NCI-H2227 (cell line): ENCODE data around the gene CDH22.
A peak's percentile ranks its signal among the peaks of the same experiment; 100 is the strongest.

Experiments
- DNase-seq: peaks from one replicate; lab custom pipeline; 2025; ENCODE audit not compliant: unreplicated experiment; lab: John Stamatoyannopoulos, UW

The CDH22 gene

DNA sequence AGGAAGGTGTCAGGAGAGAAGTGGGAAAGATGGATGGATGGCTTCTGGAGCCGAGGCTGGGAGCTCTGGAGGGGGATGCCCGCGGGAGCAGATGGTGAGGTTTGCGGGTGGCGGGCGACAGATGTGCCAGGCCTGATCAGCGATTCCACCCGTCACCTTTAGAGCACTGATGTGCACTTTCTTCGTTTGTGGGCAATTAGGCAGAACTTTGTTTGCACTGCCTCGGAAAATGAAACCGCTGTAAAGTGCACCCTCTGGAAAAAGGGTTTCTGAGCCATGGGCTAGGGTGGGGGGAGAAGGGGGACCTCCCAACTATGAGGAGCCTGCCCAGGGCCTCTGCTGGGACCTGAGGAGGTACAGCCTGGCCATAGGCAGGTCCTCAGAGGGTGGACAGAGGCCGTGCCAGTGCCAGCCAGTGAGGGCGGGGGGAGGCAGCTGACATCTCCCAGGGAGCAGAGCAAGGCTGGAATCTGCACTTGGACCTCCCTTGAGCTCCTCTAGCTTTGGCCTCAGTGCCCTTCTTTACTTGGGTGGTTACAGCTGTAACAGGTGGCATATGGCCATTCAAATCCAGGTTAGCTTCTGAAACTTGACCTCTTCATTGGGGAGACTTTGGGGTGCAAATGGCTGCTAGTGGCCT lies 131.4 kb downstream of the CDH22 start:
- DNase-seq = no peak

DNA sequence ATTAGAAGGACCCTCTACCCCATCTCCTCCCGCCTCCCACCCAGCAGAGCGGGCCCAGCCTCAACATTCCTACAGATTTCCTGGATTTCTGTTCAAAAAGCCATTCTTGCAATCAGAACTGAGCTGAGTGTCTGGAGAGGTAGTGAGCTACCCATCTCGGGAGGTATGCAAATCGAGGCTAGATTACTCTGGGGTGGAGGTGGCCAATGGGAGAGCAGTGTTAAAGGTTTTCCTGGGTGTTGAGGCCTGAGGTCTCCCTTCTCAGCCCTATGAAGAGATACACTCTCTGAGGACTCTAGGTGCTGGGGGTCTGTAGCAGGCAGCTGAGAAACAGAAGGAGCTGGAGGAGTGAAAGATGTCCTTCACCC lies 133.2 kb downstream of the CDH22 start:
- no peak for DNase-seq

DNA sequence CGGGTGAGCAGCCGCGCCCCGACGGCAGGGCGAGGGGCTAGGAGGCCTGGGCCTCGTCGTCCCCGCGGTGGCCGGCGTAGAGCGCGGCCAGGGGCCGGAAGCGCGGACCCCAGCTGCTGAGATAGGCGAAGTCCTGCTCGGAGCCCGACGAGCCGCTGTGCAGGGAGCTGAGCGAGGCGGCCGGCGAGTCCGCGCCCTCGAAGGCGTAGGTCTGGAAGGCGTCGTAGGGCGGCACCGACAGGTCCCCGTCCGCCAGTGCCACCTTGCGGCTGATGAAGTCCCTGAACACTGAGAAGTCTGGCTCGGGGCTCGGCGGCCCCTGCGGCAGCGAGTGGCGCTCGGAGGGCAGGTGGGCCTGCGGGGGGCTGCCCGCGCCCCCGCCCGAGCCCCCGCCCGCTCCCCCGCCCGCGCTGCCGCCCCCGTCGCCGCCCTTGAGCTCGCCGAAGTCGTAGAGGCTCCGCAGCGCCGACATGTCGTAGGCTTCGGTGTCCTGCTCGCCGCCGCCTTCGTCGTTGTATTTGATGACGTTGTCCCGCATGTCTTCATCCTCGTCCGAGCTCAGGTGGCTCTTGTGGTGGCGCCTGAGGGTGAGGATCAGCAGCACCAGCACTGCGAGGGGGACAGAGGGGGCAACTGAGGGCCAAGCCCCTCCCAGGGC lies 133.7 kb downstream of the CDH22 start:
- no peak for DNase-seq

DNA sequence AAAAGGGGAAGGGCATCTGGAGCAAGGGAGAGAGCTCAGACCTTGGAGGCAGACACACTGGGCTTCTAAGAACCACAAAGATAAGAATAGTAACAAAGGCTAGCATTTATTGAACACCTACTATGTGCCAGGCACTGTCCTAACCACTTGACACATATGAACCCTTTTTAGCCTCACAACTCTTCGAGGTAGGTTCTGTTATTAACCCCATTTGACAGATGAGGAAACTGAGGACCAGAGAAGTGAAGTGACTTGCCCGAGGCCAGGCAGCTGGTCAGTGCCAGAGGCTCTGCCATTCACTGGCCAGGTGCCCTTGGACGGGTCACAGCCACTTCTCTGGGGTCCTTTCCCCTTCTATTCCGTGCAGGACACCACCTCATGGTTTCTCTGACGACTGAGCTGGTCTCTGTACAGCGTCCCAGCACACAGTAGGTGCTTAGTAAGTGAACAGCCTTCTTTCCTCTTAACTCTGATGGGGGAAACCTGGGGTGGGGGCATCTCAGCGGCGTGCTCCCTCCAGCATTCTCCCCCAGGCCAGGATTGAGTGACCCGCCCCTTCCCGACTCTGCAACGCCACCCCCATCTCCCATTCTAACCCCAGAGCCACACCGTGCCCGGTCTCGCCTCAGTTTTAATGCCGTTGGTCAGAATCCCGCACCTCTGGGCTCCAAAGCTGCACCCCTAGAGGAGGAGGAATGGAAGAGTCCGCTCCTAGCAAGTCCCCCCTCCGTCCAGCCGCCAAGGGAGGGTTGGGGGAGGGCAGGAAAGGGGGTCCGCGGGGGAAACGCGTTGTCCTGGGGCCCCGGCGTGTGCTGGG lies 134.4 kb downstream of the CDH22 start:
- no peak for DNase-seq

DNA sequence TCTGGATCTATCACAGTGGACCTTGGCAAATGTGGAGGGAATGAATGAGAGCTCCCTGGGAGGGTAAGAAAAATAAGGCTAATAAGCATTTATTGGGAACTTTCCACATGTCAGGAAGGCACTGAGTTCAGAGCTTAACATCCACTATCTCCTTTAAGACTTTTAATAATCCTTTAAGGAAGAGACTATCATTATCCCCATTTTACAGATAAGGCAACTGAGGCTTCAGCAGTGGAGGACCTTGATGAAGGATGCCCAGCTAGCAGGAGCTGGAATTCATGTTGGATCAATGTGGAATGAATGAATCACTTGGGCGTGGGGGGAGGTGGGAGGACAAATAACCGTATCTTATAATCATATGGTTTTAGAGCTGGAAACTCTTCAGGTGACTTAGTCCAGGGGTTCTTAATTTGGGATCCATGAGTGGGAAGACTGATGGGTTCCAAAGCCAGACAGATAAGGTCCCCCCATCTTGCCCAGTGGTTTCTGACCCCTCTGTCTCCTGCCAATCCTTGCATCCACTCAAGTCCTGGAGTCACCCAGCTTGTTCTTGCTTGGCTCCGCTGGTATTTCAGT lies 135.2 kb downstream of the CDH22 start:
- DNase-seq = no peak

DNA sequence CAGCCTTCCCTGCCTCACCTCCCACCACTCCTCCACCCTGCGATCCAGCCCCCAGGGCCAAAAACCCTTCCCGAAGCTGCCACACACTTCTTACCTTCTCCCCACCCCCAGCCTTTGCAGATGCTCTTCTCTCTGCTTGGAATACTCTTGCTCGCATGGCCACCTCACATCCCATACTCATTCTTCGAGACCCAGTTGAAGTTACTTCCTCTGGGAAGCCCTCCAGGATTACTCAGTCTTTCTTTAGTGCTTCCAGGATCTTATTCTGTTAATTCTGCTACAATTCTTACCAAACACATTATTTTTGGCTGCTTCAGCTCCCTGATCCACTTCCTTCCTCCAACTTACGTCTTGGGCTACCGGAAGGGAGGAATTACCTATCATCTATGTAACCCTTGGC lies 135.8 kb downstream of the CDH22 start:
- DNase-seq = no peak

DNA sequence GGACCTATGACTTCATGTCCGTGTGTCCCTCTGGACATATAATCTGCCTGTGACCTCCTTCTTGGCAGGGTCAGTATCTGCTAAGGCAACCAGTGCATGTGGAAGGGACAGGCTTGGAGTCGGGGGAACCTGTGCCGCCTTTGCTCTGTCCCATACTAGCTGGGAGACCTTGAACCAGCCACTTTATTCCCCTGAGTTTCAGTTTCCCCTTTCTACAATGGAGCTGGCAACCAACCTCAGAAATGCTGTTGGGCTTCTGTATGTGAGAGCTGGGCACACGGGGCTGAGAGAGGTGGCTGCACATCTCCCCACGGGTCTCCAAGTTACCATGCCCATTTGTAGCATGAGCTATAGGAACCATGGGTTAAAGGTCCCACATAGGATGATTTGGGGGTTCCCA lies 136.4 kb downstream of the CDH22 start:
- DNase-seq = no peak

DNA sequence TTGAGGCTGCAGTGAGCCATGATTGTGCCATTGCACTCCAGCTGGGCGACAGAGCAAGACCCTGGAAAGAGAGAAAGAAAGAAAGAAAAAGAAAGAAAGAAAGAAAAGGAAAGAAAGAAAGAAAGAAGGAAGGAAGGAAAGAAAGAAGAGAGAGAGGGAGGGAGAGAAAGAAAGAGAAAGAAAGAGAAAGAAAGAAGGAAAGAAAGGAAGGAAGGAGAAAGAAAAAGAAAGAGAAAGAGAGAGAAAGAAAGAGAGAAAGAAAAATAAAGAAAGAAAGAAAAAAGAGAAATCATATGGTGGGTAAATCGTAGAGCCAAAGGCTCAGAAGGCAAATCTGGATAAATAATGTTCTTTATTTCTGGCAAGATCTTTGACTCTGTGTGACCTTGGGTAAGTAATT lies 136.8 kb downstream of the CDH22 start:
- DNase-seq = no peak

DNA sequence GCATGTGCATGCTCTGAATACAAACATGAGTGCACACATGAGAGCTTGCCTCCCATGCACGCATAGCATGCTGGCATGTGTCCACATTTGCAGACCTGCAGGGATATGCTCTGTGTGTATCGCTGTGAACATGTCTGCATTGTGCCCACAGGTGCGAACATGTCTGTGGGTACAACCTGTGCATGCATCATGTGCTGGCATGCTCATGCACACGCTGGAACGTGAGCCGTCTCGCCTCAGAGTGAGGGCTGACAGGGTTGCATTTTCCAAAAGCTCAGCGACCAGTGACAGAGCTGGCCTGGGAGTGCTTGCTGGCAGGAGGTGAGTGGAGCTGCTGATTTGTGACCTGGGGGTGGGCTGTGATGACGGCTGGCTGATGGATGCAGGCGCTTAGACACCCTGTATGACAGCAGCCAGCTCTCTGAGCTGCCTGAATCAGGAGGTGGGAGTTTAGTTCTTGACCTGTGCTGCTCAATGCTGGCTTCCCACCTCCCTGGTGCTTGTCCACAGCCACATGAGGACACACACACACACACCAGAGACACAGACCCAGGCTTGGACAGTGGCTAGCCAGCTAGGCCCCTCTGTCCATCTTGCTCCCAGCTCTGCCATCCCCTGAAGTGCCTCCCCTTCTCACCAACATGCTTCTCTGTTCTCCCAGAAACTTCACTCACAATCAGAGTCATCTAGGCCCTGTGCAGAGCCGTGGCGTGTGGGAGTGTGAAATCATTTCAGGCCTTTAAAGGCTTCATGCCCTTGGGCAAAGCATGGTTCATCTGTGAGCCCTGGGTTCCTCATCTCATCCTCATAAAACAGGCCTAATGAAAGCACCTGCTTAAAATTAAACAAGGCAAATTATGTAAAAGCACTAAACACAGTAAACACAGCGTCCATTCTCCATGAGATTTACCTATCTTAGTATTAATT lies 138.8 kb downstream of the CDH22 start:
- no peak for DNase-seq

DNA sequence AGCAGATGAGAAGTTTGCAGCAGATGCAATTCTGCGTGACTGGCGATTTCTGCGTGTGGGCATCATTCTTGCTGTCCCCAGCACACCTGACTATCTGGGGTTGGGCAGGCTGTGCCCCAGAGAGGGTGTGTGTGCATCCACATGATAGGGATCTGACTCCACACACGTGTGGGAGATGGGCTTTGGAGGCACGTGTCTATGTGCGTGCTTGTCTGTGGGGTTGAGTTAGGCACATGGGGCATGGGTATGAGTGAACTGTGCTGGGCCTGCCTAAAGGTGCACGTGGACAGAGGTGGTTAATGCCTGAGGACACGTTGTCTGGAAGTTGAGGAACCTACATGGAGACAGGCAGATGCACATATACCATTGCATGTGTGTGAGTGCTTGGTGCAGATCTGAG lies 139.9 kb downstream of the CDH22 start:
- DNase-seq = no peak

DNA sequence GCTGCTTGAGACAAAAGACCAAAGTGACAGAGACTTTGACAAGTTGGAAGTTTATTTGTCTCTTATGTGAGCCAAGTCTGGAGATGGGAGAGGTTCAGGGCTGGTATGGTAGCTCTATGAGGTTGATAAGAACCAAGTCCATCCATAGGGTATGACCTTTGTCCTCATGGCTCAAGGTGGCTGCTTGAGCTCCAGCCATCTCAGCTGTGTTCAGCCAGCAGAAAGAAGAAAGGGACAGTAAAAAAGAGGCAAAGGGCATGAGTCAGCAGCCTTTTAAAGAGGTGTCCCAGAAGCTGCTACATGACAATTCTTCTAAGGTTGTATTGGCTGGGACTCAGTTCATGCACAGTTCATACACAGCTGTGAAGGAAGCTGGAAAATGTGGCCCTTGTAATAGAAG lies 141.2 kb downstream of the CDH22 start:
- no peak for DNase-seq

DNA sequence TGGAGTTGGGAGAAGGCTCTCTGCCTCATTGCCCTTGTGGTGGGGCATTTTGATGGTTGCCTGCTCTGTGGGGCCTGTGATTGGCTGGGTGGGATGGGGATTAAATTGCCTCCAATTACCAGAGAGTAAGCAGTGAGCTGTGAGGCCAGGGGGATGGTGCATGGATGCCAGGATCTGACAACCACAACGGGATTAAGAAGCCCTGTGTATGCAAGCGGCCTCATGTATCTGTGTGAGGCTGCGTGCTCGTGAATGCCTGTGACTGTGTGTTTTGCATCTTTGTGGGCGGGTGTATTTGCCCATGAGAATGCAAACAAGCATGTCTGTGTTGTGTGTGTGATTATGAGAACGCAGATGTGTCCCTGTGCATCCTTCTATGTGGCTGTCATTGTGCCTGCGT lies 144.0 kb downstream of the CDH22 start:
- DNase-seq = peak; percentile 33

DNA sequence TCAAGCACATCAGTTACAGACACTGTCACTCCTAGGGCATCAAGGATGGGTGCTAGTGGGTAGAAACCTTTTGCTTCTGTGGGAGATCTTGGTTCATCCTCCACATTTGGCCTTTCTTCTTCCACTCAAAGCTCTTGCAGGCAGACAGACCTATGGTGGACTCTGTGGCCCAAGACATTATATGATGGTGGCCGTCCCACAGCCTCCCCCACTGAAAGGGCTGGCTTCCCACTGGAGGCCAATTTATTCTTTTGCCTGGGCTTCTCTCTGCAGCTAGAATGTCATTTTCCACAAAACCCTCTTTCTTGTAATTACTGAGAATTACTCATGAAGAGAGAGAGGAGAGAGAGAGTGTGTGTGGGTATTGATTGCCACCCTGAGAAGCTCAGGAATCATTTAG lies 146.4 kb downstream of the CDH22 start:
- no peak for DNase-seq

DNA sequence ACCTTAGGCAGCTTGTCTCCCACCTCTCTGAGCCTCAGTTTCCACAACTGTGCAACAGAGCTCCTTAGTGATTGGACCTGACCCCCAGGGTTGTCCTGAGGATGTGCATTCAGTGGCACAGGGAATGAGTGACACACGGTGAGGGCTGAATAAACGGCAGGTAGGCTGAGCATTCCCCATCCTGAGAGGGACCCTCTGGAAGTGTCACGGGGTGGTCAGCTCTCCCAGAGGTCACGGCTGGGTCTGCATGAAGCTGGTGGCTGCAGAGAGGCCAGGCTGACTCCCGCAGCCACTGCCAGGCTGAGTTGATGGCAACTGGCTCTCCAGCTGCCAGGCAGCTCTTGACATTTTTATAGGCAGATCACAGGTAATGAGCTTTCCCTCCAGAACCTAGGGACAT lies 147.6 kb downstream of the CDH22 start:
- no peak for DNase-seq

DNA sequence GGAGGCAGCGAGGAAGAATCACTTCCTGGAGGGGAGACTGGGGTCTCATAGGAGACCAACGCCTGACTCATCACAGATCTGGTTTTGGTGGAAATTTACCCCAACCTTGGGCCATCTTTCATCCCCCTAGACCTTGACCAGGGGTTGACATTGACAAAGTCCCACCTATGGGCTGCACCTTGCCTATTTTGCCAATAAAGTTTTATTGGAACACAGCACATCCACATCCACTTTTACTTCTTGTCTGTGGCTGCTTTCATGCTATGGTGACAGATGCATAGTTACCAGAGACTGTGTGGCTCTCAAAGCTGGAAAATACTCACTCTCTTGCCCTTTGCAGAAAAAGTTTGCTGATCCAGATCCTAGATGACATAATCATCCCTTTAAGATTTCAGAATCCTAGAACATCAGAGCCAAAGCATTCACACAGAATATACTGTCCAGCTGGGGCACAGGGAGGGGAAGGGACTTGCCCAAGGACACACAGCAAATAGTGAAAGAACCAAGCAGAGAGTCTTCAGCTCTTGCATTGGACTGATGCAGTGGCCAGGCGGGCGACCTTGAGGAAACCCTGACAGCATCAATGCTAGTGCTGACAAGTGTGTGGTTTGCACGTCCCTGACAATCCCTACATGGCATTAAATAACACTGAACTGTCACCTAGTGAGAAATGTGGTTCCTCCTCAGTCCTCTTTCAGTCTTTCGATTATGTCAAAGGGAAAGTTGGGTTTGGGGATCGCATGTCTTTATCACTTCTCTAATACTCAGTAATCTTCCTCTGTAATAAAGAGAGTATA lies 149.0 kb downstream of the CDH22 start:
- no peak for DNase-seq

DNA sequence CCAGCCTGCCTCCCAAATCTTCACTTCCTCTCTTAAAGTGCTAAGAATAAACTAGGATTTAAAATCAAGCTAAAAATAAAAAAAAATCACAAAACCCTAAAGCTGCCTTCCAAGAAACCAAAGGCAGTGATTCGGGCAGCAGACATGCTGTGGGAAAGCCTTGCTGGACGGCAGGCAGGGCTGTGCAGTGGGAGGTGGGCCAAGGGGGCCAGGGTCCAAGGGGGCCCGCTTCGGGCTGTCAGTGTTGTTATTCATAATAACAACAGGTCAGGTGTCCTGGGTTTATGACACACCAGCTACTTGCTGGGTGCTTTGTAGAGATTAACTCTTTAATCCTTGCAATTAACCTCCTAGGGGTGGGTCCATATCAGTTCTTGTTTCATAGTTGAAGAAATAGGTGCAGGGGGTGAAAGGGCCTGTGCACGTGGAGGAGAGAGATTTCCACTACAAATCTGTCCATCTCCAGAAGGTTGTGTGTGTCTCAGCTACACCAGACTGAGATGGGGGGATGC lies 149.8 kb downstream of the CDH22 start:
- no peak for DNase-seq

DNA sequence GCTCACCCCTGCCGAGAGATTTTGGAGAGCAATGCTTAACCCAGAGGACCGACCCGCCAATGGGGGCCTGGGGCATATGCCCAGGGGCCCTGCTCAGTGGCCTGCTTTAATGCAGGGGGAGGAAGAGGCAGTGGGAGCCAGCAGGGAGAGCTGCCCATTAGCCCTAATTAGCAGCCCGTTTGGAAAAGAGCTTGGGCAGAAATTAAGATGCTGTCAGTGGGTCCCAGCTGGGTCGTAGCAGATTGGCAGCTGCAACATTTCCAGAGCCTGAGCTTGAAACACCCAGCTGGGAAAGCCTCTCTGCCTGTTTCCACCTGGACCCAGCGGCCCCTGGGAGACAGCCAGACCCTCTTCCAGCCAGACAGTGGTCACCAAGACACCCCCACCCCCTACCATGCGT lies 150.7 kb downstream of the CDH22 start:
- DNase-seq = no peak

DNA sequence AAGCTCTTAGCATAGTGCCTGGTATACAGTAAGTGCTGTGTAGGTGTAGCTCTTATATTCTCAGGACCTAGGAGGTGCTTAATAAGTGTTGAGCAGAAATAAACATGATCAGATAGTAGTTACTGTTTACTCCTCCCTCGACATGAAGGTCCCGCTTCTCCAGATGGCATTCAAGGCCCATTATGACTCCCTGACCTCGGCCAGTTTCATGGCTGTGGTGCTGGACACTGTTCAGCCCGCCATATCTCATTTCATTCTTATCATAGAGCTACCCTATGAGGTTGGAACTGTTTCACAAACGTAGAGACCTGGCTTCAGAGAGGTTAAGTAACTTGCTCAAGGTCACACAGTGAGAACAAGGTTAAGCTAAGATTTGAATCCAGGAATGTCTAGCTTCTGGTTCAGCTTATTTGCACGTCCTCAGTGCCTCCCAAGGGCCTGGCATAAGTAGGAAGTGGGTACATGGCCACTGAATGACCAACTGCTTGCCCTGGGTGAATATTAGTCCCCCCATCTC lies 151.2 kb downstream of the CDH22 start:
- no peak for DNase-seq

DNA sequence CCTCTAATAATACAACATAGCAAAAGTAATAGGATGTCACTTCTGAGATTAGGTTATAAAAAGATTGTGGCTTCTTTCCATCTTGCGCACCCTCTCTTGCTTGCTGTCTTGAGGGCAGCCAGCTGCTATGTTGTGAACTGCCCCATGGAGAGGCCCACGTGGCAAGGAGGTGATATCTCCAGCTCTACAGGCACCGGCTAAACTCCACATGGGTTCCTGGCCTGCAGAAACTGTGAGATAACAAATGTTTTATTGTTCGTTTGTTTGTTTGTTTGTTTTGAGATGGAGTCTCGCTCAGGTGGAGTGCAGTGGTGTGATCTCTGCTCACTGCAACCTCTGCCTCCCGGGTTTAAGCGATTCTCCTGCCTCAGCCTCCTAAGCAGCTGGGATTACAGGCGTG lies 152.2 kb downstream of the CDH22 start:
- no peak for DNase-seq

DNA sequence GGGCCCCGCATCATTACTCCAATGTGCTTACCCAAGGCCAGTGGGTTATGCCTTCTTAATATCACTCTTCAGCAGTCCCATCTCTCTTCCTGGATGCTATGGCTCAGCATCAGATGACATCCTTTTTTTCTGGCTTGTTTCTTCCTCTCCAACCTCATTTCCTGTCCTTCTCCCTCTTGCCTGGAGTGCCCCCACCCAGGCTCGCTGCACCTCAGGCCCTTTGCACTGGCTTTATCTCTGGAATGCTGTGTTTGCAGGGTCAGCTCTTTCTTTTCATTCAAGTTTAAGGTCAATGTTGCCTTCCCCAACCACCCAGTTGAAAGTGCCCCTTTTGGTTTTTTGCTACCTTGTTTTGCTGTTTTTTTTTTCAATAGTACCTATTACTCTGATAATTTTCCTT lies 153.5 kb downstream of the CDH22 start:
- DNase-seq = no peak
